Ishikawa (cell line): ENCODE measurements around the gene FDXR.

ENCODE experiments used
- CEBPB ChIP-seq: IDR thresholded peaks from 2 replicates; pipeline ENCODE4 v1.6.1; 2012
- EP300 ChIP-seq: IDR thresholded peaks from 2 replicates; pipeline ENCODE4 v1.6.1; 2012; ENCODE audit warnings: borderline replicate concordance
- FOXM1 ChIP-seq: IDR thresholded peaks from 2 replicates; pipeline ENCODE4 v1.6.1; 2012; ENCODE audit warnings: low read depth, borderline replicate concordance
- RAD21 ChIP-seq: IDR thresholded peaks from 2 replicates; pipeline ENCODE4 v1.6.1; 2012; ENCODE audit warnings: low read depth
- REST ChIP-seq: IDR thresholded peaks from 2 replicates; pipeline ENCODE4 v1.6.1; 2012; ENCODE audit warnings: low read depth, mild to moderate bottlenecking
- TAF1 ChIP-seq: IDR thresholded peaks from 2 replicates; pipeline ENCODE4 v1.6.1; 2012; ENCODE audit warnings: low read depth, mild to moderate bottlenecking
- TCF12 ChIP-seq: IDR thresholded peaks from 2 replicates; pipeline ENCODE4 v1.6.1; 2012; ENCODE audit warnings: low read depth
- TEAD4 ChIP-seq: IDR thresholded peaks from 2 replicates; pipeline ENCODE4 v1.6.1; 2012
- USF1 ChIP-seq: IDR thresholded peaks from 2 replicates; pipeline ENCODE4 v1.6.1; 2012

GRCh38 chr17:74881073-74881472 lies 8.3 kb upstream of the FDXR start:
- no peak for TF ChIP-seq TAF1
- TF ChIP-seq RAD21: no peak
- no peak for TF ChIP-seq EP300
- no peak for TF ChIP-seq REST
- no peak for TF ChIP-seq TCF12
- no peak for TF ChIP-seq TEAD4
- TF ChIP-seq FOXM1: no peak
- TF ChIP-seq CEBPB: no peak
- no peak for TF ChIP-seq USF1
